ENCODE results near the gene CEMIP. TPM values are rescaled to one million over a fixed set of nuclear protein-coding genes. Genes with fewer than 3 reads are reported as not detected.

The CEMIP gene
- total RNA-seq, 1 donor, result 687 TPM

DNA sequence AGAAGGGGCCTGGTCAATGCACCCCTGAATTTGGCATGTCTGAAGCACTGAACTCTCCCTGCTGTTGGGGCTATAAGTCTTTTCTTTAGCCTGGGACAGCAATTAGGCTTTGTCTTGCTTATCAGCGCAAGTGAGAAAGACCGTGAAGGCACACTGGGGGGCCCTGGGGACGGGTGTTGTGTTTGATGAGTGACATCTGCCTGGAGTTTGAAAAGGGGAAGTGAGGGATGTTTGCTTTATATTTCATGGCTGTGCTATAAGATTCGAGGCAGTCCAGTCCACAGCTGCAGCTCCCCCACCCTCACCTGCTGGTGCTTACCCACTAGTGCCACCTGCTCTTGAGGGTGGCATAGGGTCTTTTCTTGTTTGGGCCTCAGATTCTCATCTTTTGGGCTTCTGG, 44.8 kb downstream of the CEMIP start:
- Histone ChIP-seq H3K79me2 (ENCODE audit: insufficient read depth, low read length) (no peaks in the 10 kb centered on the region), H3K27me3 (ENCODE audit: insufficient read depth, low read length) (no peaks in the 10 kb centered on the region), H3K4me2 (ENCODE audit: insufficient read depth, low read length) (no peak overlapping the region), H3K4me3 (ENCODE audit: insufficient read depth, low read length) (no peak overlapping the region), H3K27ac (ENCODE audit: low read depth, low read length) (no peak overlapping the region), H3K36me3 (ENCODE audit: insufficient read depth, low read length) (peaks cover 87% of the 10 kb centered on the region), H2AFZ (ENCODE audit: low read length) (no peak overlapping the region), H4K20me1 (ENCODE audit: insufficient read depth, low read length) (peaks cover 73% of the 10 kb centered on the region), H3K9me3 (ENCODE audit: low read depth, low read length) (no peaks in the 10 kb centered on the region), H3K4me1 (ENCODE audit: insufficient read depth, low read length) (peaks cover 2% of the 10 kb centered on the region)
- no peak for TF ChIP-seq CTCF (IDR thresholded peaks at IDR 0.05; ENCODE audit: extremely low read depth, low read depth, low read length)
- no peak for DNase-seq (ENCODE audit: insufficient read length, low spot score, missing footprints)

GRCh38 chr15:80825361-80826030, 46.3 kb downstream of the CEMIP start:
- Histone ChIP-seq H3K4me3 (ENCODE audit: insufficient read depth, low read length) (no peak overlapping the region), H3K27ac (ENCODE audit: low read depth, low read length) (no peak overlapping the region), H3K4me2 (ENCODE audit: insufficient read depth, low read length) (no peak overlapping the region), H3K9me3 (ENCODE audit: low read depth, low read length) (no peaks in the 10 kb centered on the region), H2AFZ (ENCODE audit: low read length) (no peak overlapping the region), H3K79me2 (ENCODE audit: insufficient read depth, low read length) (no peaks in the 10 kb centered on the region), H3K36me3 (ENCODE audit: insufficient read depth, low read length) (peaks cover 88% of the 10 kb centered on the region), H3K27me3 (ENCODE audit: insufficient read depth, low read length) (no peaks in the 10 kb centered on the region), H3K4me1 (ENCODE audit: insufficient read depth, low read length) (peaks cover 2% of the 10 kb centered on the region), H4K20me1 (ENCODE audit: insufficient read depth, low read length) (peaks cover 76% of the 10 kb centered on the region)
- no peak for DNase-seq (ENCODE audit: insufficient read length, low spot score, missing footprints)
- no peak for TF ChIP-seq CTCF (IDR thresholded peaks at IDR 0.05; ENCODE audit: extremely low read depth, low read depth, low read length)

DNA sequence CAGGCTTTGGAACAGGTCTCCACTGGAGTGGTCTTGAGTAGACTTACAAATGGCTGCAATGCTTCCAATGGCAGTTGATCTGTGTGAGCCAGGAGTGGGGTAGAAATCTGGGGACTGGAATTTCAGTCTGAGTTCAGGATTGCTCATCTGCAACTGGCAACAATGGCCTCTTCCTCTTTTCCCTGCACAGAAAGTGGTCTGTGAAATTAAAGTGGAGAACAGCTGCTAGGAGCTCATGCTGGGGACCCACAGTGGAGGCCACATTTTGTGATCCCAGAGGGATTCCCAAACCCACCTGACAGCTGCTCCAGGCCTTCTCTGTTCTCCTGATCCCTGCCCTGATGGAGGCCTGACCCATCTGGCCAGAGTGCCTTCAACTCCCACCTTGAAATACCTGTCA, 49.6 kb downstream of the CEMIP start:
- H3K79me2 ChIP-seq (ENCODE audit: insufficient read depth, low read length), result peaks cover 4% of the 10 kb centered on the region
- H4K20me1 ChIP-seq (ENCODE audit: insufficient read depth, low read length), result peaks cover 72% of the 10 kb centered on the region
- TF ChIP-seq CTCF (IDR thresholded peaks at IDR 0.05; ENCODE audit: extremely low read depth, low read depth, low read length), result no peak
- H3K4me1 ChIP-seq (ENCODE audit: insufficient read depth, low read length), result peaks cover 5% of the 10 kb centered on the region
- H3K27me3 ChIP-seq (ENCODE audit: insufficient read depth, low read length), result no peaks in the 10 kb centered on the region
- no peak for DNase-seq (ENCODE audit: insufficient read length, low spot score, missing footprints)
- no peak overlapping the region for H3K27ac ChIP-seq (ENCODE audit: low read depth, low read length)
- H3K9me3 ChIP-seq (ENCODE audit: low read depth, low read length), result no peaks in the 10 kb centered on the region
- H2AFZ ChIP-seq (ENCODE audit: low read length), result no peak overlapping the region
- no peak overlapping the region for H3K4me2 ChIP-seq (ENCODE audit: insufficient read depth, low read length)
- peaks cover 69% of the 10 kb centered on the region for H3K36me3 ChIP-seq (ENCODE audit: insufficient read depth, low read length)
- no peak overlapping the region for H3K4me3 ChIP-seq (ENCODE audit: insufficient read depth, low read length)

GRCh38 chr15:80830677-80831076, 51.5 kb downstream of the CEMIP start:
- Histone ChIP-seq H3K4me2 (ENCODE audit: insufficient read depth, low read length) (no peak overlapping the region), H3K79me2 (ENCODE audit: insufficient read depth, low read length) (peaks cover 4% of the 10 kb centered on the region), H3K36me3 (ENCODE audit: insufficient read depth, low read length) (peaks cover 70% of the 10 kb centered on the region), H3K9me3 (ENCODE audit: low read depth, low read length) (no peaks in the 10 kb centered on the region), H4K20me1 (ENCODE audit: insufficient read depth, low read length) (peaks cover 75% of the 10 kb centered on the region), H2AFZ (ENCODE audit: low read length) (no peak overlapping the region), H3K27ac (ENCODE audit: low read depth, low read length) (peak overlapping the region; percentile 8), H3K4me3 (ENCODE audit: insufficient read depth, low read length) (no peak overlapping the region), H3K27me3 (ENCODE audit: insufficient read depth, low read length) (no peaks in the 10 kb centered on the region), H3K4me1 (ENCODE audit: insufficient read depth, low read length) (peaks cover 10% of the 10 kb centered on the region)
- no peak for TF ChIP-seq CTCF (IDR thresholded peaks at IDR 0.05; ENCODE audit: extremely low read depth, low read depth, low read length)
- no peak for DNase-seq (ENCODE audit: insufficient read length, low spot score, missing footprints)
